HG03460 (cell line): ENCODE results near the gene CNNM3.

Experiments
- ATAC-seq: cut with Tn5 transposase; IDR thresholded peaks from one replicate; pipeline ENCODE4 v1.9.1; 2021; ENCODE audit not compliant: unreplicated experiment

CNNM3 gene

DNA sequence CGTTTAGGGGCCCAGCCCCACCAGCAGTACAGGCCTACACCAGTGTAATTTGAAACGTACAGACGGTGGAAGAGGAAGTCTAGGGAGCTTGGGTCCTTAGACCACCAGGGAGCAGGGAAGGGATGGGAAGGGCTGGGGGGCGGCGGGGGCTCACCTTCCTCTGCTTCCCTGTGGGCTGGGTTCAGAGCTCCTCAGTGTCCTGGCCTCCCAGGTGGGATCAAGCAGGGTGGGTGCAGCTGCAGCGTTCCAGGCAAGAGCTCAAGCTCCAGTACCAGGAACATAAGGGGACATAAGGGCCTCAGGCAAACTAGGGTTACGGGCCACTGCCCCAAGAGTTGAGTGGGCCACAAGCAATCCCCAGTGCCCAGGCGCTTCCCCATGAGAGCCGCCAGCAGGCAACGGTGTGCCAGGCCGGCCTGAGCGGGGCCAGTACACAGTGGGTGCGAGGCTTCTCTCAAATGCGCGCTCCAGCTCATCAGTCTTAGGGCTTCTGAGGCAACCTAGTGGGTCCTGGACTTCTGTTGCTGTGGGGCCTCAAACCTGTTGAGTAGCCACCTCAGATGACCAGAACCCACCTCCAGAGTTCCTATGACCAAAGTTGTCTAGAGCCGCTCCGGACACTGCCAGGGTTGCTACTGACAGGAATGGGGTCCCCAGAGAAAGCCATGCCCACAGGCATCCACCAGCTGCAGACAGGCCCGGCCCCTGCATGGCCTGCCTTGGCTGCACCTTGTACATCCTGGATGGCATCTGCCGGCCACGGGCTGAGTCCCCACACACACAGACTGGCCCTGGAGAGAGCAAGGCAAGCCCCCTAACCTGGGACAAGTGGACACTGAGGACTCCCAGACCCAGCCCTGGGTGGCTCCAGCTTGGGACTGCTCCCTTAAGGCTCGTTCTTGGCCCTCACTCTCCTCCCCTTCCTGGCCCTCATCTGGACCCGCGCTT is 22.6 kb downstream of the CNNM3 start:
- no peak for ATAC-seq

- ATAC-seq, result peak; percentile 71
Observed at GRCh38 chr2:96839293-96839874, 23.3 kb downstream of the CNNM3 start.

GRCh38 chr2:96839875-96840850 is 24.1 kb downstream of the CNNM3 start:
- no peak for ATAC-seq

GRCh38 chr2:96841701-96842495 is 25.8 kb downstream of the CNNM3 start:
- no peak for ATAC-seq

DNA sequence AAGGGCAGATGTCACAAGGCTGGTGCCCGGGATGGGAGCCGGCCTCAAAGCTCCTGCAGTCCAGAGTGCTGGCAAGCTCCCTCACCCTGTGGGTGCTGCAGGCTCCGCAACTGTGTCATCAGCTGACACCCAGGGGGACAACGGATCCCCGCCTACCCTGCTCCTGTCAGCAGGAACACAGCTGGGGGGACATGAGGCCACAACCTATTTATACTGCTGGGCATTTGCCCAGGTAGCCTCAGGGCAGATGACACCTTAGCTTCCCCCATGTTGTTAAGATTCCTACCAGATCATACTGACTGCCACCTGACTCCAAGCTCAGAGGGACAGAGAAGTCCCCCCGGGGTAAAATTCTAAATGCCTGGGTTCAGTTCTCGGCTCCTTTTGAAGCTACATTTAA is 26.5 kb downstream of the CNNM3 start:
- ATAC-seq, result no peak

DNA sequence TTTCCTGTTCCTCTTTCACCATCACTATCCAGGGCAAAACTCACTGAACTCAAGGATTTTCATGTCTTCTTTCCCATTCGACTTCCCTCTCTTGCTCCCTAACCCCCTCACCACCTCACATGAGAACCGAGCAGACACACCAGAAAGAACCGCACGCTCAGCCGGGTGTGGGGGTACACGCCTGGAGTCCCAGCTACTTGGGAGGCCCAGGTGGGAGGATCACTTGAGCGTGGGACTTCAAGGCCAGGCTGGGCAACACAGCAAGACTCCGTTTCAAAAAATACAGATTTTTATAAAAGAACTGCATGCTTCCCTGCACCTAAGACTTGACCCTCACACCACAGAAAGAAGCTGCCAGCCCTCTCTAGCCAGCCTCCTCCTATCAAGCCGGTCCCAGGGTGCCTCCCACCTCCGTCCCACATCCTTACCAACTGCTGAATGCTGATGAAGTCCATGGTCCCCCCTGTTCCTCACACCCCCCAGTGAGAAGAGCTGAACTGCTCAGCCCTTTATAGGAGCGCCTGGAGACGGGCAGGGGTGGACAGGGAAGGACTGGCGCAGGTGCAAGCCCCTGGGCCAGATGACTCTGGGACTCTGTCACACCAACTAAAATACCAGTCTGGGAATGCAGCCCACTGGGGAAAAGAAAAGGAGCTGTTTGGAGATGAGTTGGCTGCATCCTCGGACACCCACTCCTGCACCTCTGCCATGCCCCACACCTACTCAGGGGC is 27.6 kb downstream of the CNNM3 start, which contains the start of gene ANKRD23:
ANKRD23 (minus strand) TSS at position 484 of the 731 bp plus-strand sequence; CDS start at position 455, 29 bp downstream.
- no peak for ATAC-seq

GRCh38 chr2:96844405-96844808 is 28.3 kb downstream of the CNNM3 start:
- no peak for ATAC-seq

DNA sequence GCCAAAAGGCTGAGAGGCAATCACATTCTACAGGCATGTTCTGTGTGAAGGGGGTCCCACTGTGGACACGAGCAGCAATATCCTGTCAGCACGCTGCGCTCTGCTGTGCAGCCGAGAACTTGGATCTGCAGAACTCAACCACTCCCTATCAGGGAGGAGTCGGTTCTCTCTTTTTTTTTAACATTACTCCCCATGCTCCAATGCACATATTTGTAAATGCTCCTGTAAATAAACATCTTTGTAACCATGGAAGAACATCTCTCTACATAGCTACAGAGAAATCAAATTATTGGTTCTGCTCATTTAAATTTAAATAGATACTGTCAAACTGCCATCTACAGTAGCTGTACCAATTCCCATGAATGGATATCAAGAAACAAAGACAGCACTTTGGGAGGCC is 30.8 kb downstream of the CNNM3 start:
- ATAC-seq, result no peak

GRCh38 chr2:96847586-96847985 is 31.5 kb downstream of the CNNM3 start:
- ATAC-seq, result no peak

- no peak for ATAC-seq
Observed at GRCh38 chr2:96848264-96848663, 32.2 kb downstream of the CNNM3 start.

- no peak for ATAC-seq
Observed at GRCh38 chr2:96852667-96853066, 36.6 kb downstream of the CNNM3 start.

DNA sequence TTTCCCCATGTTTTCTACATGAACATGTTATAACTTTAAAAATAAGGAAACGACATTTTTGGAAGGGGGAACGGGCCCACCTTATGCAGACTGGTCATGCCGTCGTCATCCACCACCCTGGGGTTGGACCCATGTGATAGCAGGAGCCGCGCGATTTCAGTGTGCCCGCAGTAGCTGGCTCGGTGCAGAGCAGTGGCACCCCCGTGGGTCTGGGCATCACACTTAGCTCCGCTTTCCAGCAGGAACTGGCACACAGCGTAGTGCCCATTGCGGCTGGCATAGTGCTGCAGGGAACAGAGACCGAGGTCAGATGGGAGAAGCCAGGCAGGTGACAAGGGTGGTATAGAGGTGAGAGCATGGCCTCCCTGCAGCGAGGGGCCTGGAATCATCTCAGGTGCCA is 37.3 kb downstream of the CNNM3 start:
- no peak for ATAC-seq

- peak; percentile 21 for ATAC-seq
Observed at GRCh38 chr2:96856776-96857666, 41.0 kb downstream of the CNNM3 start.

GRCh38 chr2:96857667-96858372 is 41.8 kb downstream of the CNNM3 start, which contains the start of gene ANKRD39:
Gene ANKRD39 (minus strand): TSS chr2:96858016. CDS start chr2:96857987, 29 bp downstream.
- ATAC-seq, result peak; percentile 88

GRCh38 chr2:96859099-96859649 is 43.1 kb downstream of the CNNM3 start:
- ATAC-seq, result no peak

- no peak for ATAC-seq
Observed at GRCh38 chr2:96859681-96860064, 43.6 kb downstream of the CNNM3 start.
